Measurements from ENCODE around the gene LSR.

LSR gene

GRCh38 chr19:35248310-35249145 lies at the start of gene LSR:
Gene LSR (plus strand): TSS chr19:35249002. CDS start chr19:35249023, 21 bp downstream.
- POLR2A ChIA-PET, result interaction anchor here (0.9 to 1.0 kb wide), 2 partner anchors 10 to 107 kb away, joined by 4 read pairs; no protein-coding TSS in a partner anchor
- Histone ChIP-seq H3K4me3 (ENCODE audit: low read depth, low read length) (peak within 1 kb of the TSS; percentile 63), H3K36me3 (ENCODE audit: control insufficient read depth in 2 of 2, insufficient read depth in 1 of 2, low read length in 2 of 2) (peaks cover 27 to 39% of the 10 kb centered on the region in 2 experiments), H3K27ac (ENCODE audit: extremely low read depth, low read depth, low read length) (peak within 1 kb of the TSS; percentile 98), H3K9me3 (ENCODE audit: control insufficient read depth, insufficient read depth, low read depth, low read length) (no peaks in the 10 kb centered on the region; the same call in 1 of the 2 replicates), H3K4me1 (ENCODE audit: control insufficient read depth, insufficient read depth, low read length) (peaks cover 9% of the 10 kb centered on the region)
- CTCF ChIA-PET, result interaction anchor here (0.6 to 1.5 kb wide), 5 partner anchors 28 to 455 kb away, joined by 3 to 5 read pairs (median 4); no protein-coding TSS in a partner anchor
- TF ChIP-seq PRDM6 (tag by site-specific recombination; IDR thresholded peaks at IDR 0.05) (no peak; the same call in 1 of the 2 replicates), ZFP41 (tag by site-specific recombination; IDR thresholded peaks at IDR 0.05; ENCODE audit: borderline replicate concordance) (no peak; the same call in 1 of the 2 replicates), IKZF3 (tag by site-specific recombination; IDR thresholded peaks at IDR 0.05) (0 out of 2 replicates have a peak, but pooled peaks have one; percentile 18), ZNF692 (tag by site-specific recombination; IDR thresholded peaks at IDR 0.05) (peak; percentile 100), BCL11A (tag by site-specific recombination; IDR thresholded peaks at IDR 0.05; ENCODE audit: low read depth) (peak; percentile 51), ZNF132 (tag by site-specific recombination; IDR thresholded peaks at IDR 0.05; ENCODE audit: borderline replicate concordance) (no peak), ZBTB20 (tag by site-specific recombination; IDR thresholded peaks at IDR 0.05) (peak; percentile 94), ZNF302 (tag by site-specific recombination; IDR thresholded peaks at IDR 0.05; ENCODE audit: low read depth) (no peak), HOXD13 (CRISPR knock-in tag; IDR thresholded peaks at IDR 0.05; ENCODE audit: borderline replicate concordance) (no peak), ZFP3 (tag by site-specific recombination; IDR thresholded peaks at IDR 0.05; ENCODE audit: low read depth) (no peak), ZNF148 (tag by site-specific recombination; IDR thresholded peaks at IDR 0.05; ENCODE audit: borderline replicate concordance) (peak; percentile 68), ZNF621 (tag by site-specific recombination; IDR thresholded peaks at IDR 0.05) (no peak), SCRT2 (tag by site-specific recombination; IDR thresholded peaks at IDR 0.05) (peak; percentile 100), PRDM2 (tag by site-specific recombination; IDR thresholded peaks at IDR 0.05; ENCODE audit: borderline replicate concordance) (peak; percentile 92; the same call in 1 of the 2 replicates), GLI4 (tag by site-specific recombination; IDR thresholded peaks at IDR 0.05) (peak; percentile 80), ZNF530 (tag by site-specific recombination; IDR thresholded peaks at IDR 0.05; ENCODE audit: low read depth) (no peak), ZNF114 (tag by site-specific recombination; IDR thresholded peaks at IDR 0.05) (no peak), ZNF362 (tag by site-specific recombination; IDR thresholded peaks at IDR 0.05) (no peak; the same call in 1 of the 2 replicates), ZNF433 (tag by site-specific recombination; IDR thresholded peaks at IDR 0.05; ENCODE audit: low read depth) (no peak), ZNF112 (tag by site-specific recombination; IDR thresholded peaks at IDR 0.05) (no peak), MEIS1 (CRISPR knock-in tag; IDR thresholded peaks at IDR 0.05; ENCODE audit: borderline replicate concordance) (no peak), ZNF416 (tag by site-specific recombination; IDR thresholded peaks at IDR 0.05) (no peak), ZFP37 (tag by site-specific recombination; IDR thresholded peaks at IDR 0.05) (no peak; the same call in 1 of the 2 replicates), ZNF133 (tag by site-specific recombination; IDR thresholded peaks at IDR 0.05) (peak; percentile 64; the same call in 1 of the 2 replicates)
